Measurements from ENCODE around the gene CGN.

Gene CGN

GRCh38 chr1:151584278-151584677 is 73.1 kb downstream of the CGN start:
- H3K27ac ChIP-seq = no peak overlapping the region
- TF ChIP-seq CTCF (conservative IDR thresholded peaks at IDR 0.05) = no peak

GRCh38 chr1:151584780-151585179 is 73.6 kb downstream of the CGN start:
- no peak for TF ChIP-seq CTCF (conservative IDR thresholded peaks at IDR 0.05)
- no peak overlapping the region for H3K27ac ChIP-seq

- H3K27ac ChIP-seq = no peak overlapping the region
- no peak for TF ChIP-seq CTCF (conservative IDR thresholded peaks at IDR 0.05)
Measured at GRCh38 chr1:151585622-151586021, 74.4 kb downstream of the CGN start.
